IMR-90 (cell line): ENCODE measurements around the gene PID1. TPM values are rescaled to one million over a fixed set of nuclear protein-coding genes. Genes with fewer than 3 reads are reported as not detected.

Source experiments
- ATAC-seq: fragments of 200-7000 bp; cut with Tn5 transposase; 2 replicates; pipeline ENCODE4 v1.9.1; 2020; ENCODE audit warnings: low read depth, mild to moderate bottlenecking, moderate library complexity
- BruUV-seq: library from RNA; stranded (reverse); fragments of 400-500 nt; replicated peaks from 2 replicates; lab custom pipeline; 2021; lab: Mats Ljungman, UMichigan
- CTCF ChIA-PET: fragments of 300-600 bp; formaldehyde crosslinking; extraction: SDS; loops from one replicate; lab custom pipeline; 2021; ENCODE audit warnings: antibody characterized with exemption; lab: Yijun Ruan, JAX
- POLR2A ChIA-PET: fragments of 300-600 bp; sonication (Branson Sonifier 250); formaldehyde crosslinking; loops from one replicate; lab custom pipeline; 2022; ENCODE audit warnings: antibody characterized with exemption; ENCODE audit not compliant: unreplicated experiment; lab: Charles Lee
- DNase-seq: peaks from one replicate; pipeline ENCODE4 v3.0.0; 2013
- H2AFZ ChIP-seq: replicated peaks from 2 replicates; pipeline ENCODE3; 2013; ENCODE audit warnings: low read length, mild to moderate bottlenecking; ENCODE audit not compliant: poor library complexity
- H2AK5ac ChIP-seq: 2 replicates; pipeline ENCODE4 v1.6.1; 2013; ENCODE audit warnings: low read depth, low read length, inconsistent platforms
- H2AK9ac ChIP-seq: replicated peaks from 2 replicates; pipeline ENCODE3; 2013; ENCODE audit warnings: mild to moderate bottlenecking, low read depth, low read length, moderate library complexity; ENCODE audit not compliant: poor library complexity
- H2BK120ac ChIP-seq: 2 replicates; pipeline ENCODE4 v1.6.1; 2013; ENCODE audit warnings: low read depth, low read length, inconsistent platforms
- H2BK15ac ChIP-seq: 3 replicates; pipeline ENCODE4 v1.6.1; 2013; ENCODE audit warnings: low read depth, low read length, inconsistent platforms
- H2BK20ac ChIP-seq: 2 replicates; pipeline ENCODE4 v1.6.1; 2013; ENCODE audit warnings: low read depth, mild to moderate bottlenecking, inconsistent platforms, low read length, moderate library complexity
- H2BK5ac ChIP-seq: 2 replicates; pipeline ENCODE4 v1.6.1; 2013; ENCODE audit warnings: mild to moderate bottlenecking, low read depth, low read length, inconsistent platforms; ENCODE audit not compliant: poor library complexity, severe bottlenecking
- H3K14ac ChIP-seq: replicated peaks from 2 replicates; pipeline ENCODE4 v1.6.1; 2013; ENCODE audit warnings: low read depth, low read length, inconsistent platforms
- H3K18ac ChIP-seq: 2 replicates; pipeline ENCODE4 v1.6.1; 2013; ENCODE audit warnings: low read depth, low read length, control low read depth
- H3K23ac ChIP-seq: 2 replicates; pipeline ENCODE4 v1.6.1; 2013; ENCODE audit warnings: low read depth, low read length, inconsistent platforms
- H3K27ac ChIP-seq: 2 replicates; pipeline ENCODE4 v1.5.1; 2013; ENCODE audit warnings: mild to moderate bottlenecking, control low read depth, low read length; ENCODE audit not compliant: insufficient read depth
- H3K27me3 ChIP-seq: 2 replicates; pipeline ENCODE4 v1.6.1; 2013; ENCODE audit warnings: low read length; ENCODE audit not compliant: control insufficient read depth, insufficient read depth
- H3K36me3 ChIP-seq: 2 replicates; pipeline ENCODE4 v1.6.1; 2013; ENCODE audit warnings: low read length, mixed read lengths; ENCODE audit not compliant: control insufficient read depth, insufficient read depth
- H3K4ac ChIP-seq: 2 replicates; pipeline ENCODE4 v1.6.1; 2013; ENCODE audit warnings: low read depth, low read length, inconsistent platforms
- H3K4me1 ChIP-seq: 2 replicates; pipeline ENCODE4 v1.6.1; 2013; ENCODE audit warnings: low read length, mixed read lengths; ENCODE audit not compliant: control insufficient read depth, insufficient read depth
- H3K4me2 ChIP-seq: 2 replicates; pipeline ENCODE4 v1.6.1; 2013; ENCODE audit warnings: low read depth, mild to moderate bottlenecking, control low read depth, low read length, moderate library complexity
- H3K4me3 ChIP-seq: 2 replicates; pipeline ENCODE4 v1.5.1; 2013; ENCODE audit warnings: low read depth, mild to moderate bottlenecking, control low read depth, low read length, moderate library complexity; ENCODE audit not compliant: insufficient read depth
- H3K56ac ChIP-seq: 2 replicates; pipeline ENCODE4 v1.6.1; 2013; ENCODE audit warnings: low read length, inconsistent platforms; ENCODE audit not compliant: insufficient read depth; ENCODE audit errors: extremely low read depth
- H3K79me1 ChIP-seq, 2 experiments: 2 replicates each; pipeline ENCODE4 v1.6.1; 2013; ENCODE audit warnings: low read length in 2 of 2, inconsistent platforms in 1 of 2, low read depth in 1 of 2
- H3K9ac ChIP-seq: 2 replicates; pipeline ENCODE4 v1.6.1; 2013; ENCODE audit warnings: low read depth, low read length, control low read depth
- H3K9me1 ChIP-seq: 2 replicates; pipeline ENCODE4 v1.6.1; 2013; ENCODE audit warnings: low read length, inconsistent platforms; ENCODE audit not compliant: insufficient read depth
- H3K9me3 ChIP-seq: 2 replicates; pipeline ENCODE4 v1.6.1; 2013; ENCODE audit warnings: low read length; ENCODE audit not compliant: control insufficient read depth, insufficient read depth
- H4K20me1 ChIP-seq: 2 replicates; pipeline ENCODE4 v1.6.1; 2013; ENCODE audit warnings: low read length, inconsistent platforms; ENCODE audit not compliant: insufficient read depth
- H4K5ac ChIP-seq: 2 replicates; pipeline ENCODE4 v1.6.1; 2013; ENCODE audit warnings: mild to moderate bottlenecking, low read depth, low read length, control low read depth
- H4K8ac ChIP-seq, 2 experiments: 2 replicates each; pipeline ENCODE4 v1.6.1; 2013; ENCODE audit warnings: low read depth in 2 of 2, low read length in 2 of 2, control low read depth in 1 of 2, inconsistent platforms in 1 of 2
- H4K91ac ChIP-seq: 2 replicates; pipeline ENCODE4 v1.6.1; 2013; ENCODE audit warnings: low read depth, low read length, inconsistent platforms; ENCODE audit not compliant: insufficient read depth
- BHLHE40 ChIP-seq: fragments of 150-350 bp; IDR thresholded peaks from 2 replicates; pipeline ENCODE4 v1.6.1; 2016; ENCODE audit warnings: mild to moderate bottlenecking, low read depth, low read length
- CHD1 ChIP-seq: IDR thresholded peaks from 2 replicates; pipeline ENCODE4 v1.6.1; 2012; ENCODE audit warnings: low read depth, low read length, improper control_type of control experiment
- CTCF ChIP-seq: conservative IDR thresholded peaks from 2 replicates; pipeline ENCODE4 v1.5.1; 2012; ENCODE audit warnings: mild to moderate bottlenecking, low read depth, low read length, improper control_type of control experiment
- ELK1 ChIP-seq: fragments of 150-350 bp; IDR thresholded peaks from 2 replicates; pipeline ENCODE4 v1.6.1; 2016; ENCODE audit warnings: low read depth, mild to moderate bottlenecking, low read length, moderate library complexity, borderline replicate concordance
- FOS ChIP-seq: fragments of 150-350 bp; IDR thresholded peaks from 2 replicates; pipeline ENCODE4 v1.6.1; 2016; ENCODE audit warnings: low read depth, low read length
- MAFK ChIP-seq: IDR thresholded peaks from 2 replicates; pipeline ENCODE4 v1.6.1; 2012; ENCODE audit warnings: low read depth, low read length, improper control_type of control experiment
- POLR2A ChIP-seq: IDR thresholded peaks from 2 replicates; pipeline ENCODE4 v1.6.1; 2012; ENCODE audit warnings: mild to moderate bottlenecking, low read depth, low read length
- RAD21 ChIP-seq: IDR thresholded peaks from 2 replicates; pipeline ENCODE4 v1.6.1; 2012; ENCODE audit warnings: low read length, improper control_type of control experiment
- WGBS, 2 experiments: methylation state at CpG; one replicate each; pipeline versions ENCODE4 v1.1.5 to v1.1.7; 2013; ENCODE audit warnings: missing lambda C conversion rate in 2 of 2; ENCODE audit not compliant: insufficient read length in 1 of 2; ENCODE audit errors: extremely low coverage in 2 of 2; 5-methylcytosine and 5-hydroxymethylcytosine counted together
- dilution Hi-C: fragments of 300-500 bp; cut with HindIII; formaldehyde crosslinking; loops from one replicate; pipeline ENCODE4 v1.14.3; 2018; ENCODE audit warnings: low sequenced_read_pairs; ENCODE audit not compliant: unreplicated experiment
- in situ Hi-C: fragments of 300-500 bp; cut with MboI; formaldehyde crosslinking; loops from 3 replicates; pipeline ENCODE4 v1.14.3; 2019; ENCODE audit warnings: low sequenced_read_pairs, inconsistent platforms, mixed read lengths
- intact Hi-C: fragments of 100-400 bp; cut with micrococcal nuclease; formaldehyde crosslinking; loops from 2 replicates; pipeline ENCODE4 v1.10.0; 2022
- polyA plus RNA-seq, 3 experiments: library from polyadenylated mRNA; depleted of rRNA; stranded (reverse); fragments of >200 nt; gene quantifications; 2 replicates each; pipeline ENCODE4 v1.2.3, GENCODE V29; 2012; ENCODE audit warnings: low replicate concordance in 1 of 3
- total RNA-seq: library from RNA; depleted of rRNA; stranded (reverse); fragments of >200 nt; gene quantifications from 2 replicates; pipeline ENCODE4 v1.2.3, GENCODE V29; 2012

PID1 gene
- total and polyA plus RNA-seq, 2 of the 4 experiments (the other 2 are of a cell fraction): 0.90 to 1.9 TPM

GRCh38 chr2:229064749-229065148, 206.3 kb downstream of the PID1 start:
- no peak overlapping the region for H3K56ac ChIP-seq
- H4K8ac ChIP-seq: no peak overlapping the region
- no peaks in the 10 kb centered on the region for H4K20me1 ChIP-seq
- H3K9me3 ChIP-seq: peaks cover 6% of the 10 kb centered on the region
- no peaks in the 10 kb centered on the region for H3K36me3 ChIP-seq
- ATAC-seq (no peak), DNase-seq (no peak)
- BruUV-seq: no TSS peak
- H3K27ac ChIP-seq: no peak overlapping the region
- H3K18ac ChIP-seq: no peak overlapping the region
- ChIA-PET CTCF (no interaction called here), POLR2A (no interaction called here)
- H2AFZ ChIP-seq: no peak overlapping the region
- no peak for TF ChIP-seq POLR2A
- no peak for TF ChIP-seq BHLHE40
- no peak for TF ChIP-seq RAD21
- no peak for TF ChIP-seq CHD1
- TF ChIP-seq FOS: no peak
- no peak for TF ChIP-seq ELK1
- TF ChIP-seq CTCF: no peak
- no peak for TF ChIP-seq MAFK
- no peaks in the 10 kb centered on the region for H3K79me1 ChIP-seq
- no peak overlapping the region for H2BK5ac ChIP-seq
- H3K14ac ChIP-seq: no peak overlapping the region
- H2BK120ac ChIP-seq: no peak overlapping the region
- H2BK20ac ChIP-seq: no peak overlapping the region
- H3K27me3 ChIP-seq: no peaks in the 10 kb centered on the region
- no peak overlapping the region for H3K4me2 ChIP-seq
- no peak overlapping the region for H2AK9ac ChIP-seq
- no peak overlapping the region for H2BK15ac ChIP-seq
- dilution Hi-C loops: no loop called here
- no peaks in the 10 kb centered on the region for H3K4me1 ChIP-seq
- H3K9ac ChIP-seq: no peak overlapping the region
- H3K23ac ChIP-seq: no peak overlapping the region
- in situ Hi-C loops: no loop called here
- H4K5ac ChIP-seq: no peak overlapping the region
- intact Hi-C loops: no loop called here
- H2AK5ac ChIP-seq: no peak overlapping the region
- 57% methylated on average over 2 of the region's 3 CpGs; no CpG with 5 or more reads in 1 of the 2 experiments for WGBS, 2 experiments
- H3K4ac ChIP-seq: no peak overlapping the region
- H3K9me1 ChIP-seq: no peaks in the 10 kb centered on the region
- H3K4me3 ChIP-seq: no peak overlapping the region
- H4K91ac ChIP-seq: no peak overlapping the region
